Renal cortical epithelial cell (primary cell): ENCODE data around the gene AFM. TPM values are rescaled to one million over a fixed set of nuclear protein-coding genes. Genes with fewer than 3 reads are reported as not detected.
A peak's percentile ranks its signal among the peaks of the same experiment; 100 is the strongest.

ENCODE experiments used
- DNase-seq: peaks from one replicate; pipeline ENCODE4 v3.0.0-alpha.2; 2011; ENCODE audit warnings: low read depth
- total RNA-seq: library from RNA; depleted of rRNA; stranded (reverse); fragments of >200 nt; gene quantifications from 2 replicates; pipeline ENCODE4 v1.2.3, GENCODE V29; 2014

AFM gene
- not detected in 2 replicates for total RNA-seq

- peak; percentile 45 for DNase-seq
These were observed at the start of gene AFM for GRCh38 chr4:73481358-73481757. TSS of gene AFM (plus strand) at chr4:73481745. CDS start at chr4:73481776, 31 bp downstream.

- no peak for DNase-seq
These were observed 49.8 kb upstream of the AFM start for GRCh38 chr4:73431813-73432168.

GRCh38 chr4:73432169-73433000, 49.2 kb upstream of the AFM start:
- DNase-seq = no peak

GRCh38 chr4:73433140-73433539, 48.4 kb upstream of the AFM start:
- no peak for DNase-seq

- DNase-seq = peak; percentile 37
These were observed 47.2 kb upstream of the AFM start for GRCh38 chr4:73434311-73434710.

- DNase-seq = no peak
These were observed 45.6 kb upstream of the AFM start, which contains the start of gene AFP for GRCh38 chr4:73435984-73436383. TSS of gene AFP (plus strand) at chr4:73436221. CDS start at chr4:73436263, 42 bp downstream.

GRCh38 chr4:73436674-73437557, 44.6 kb upstream of the AFM start:
- DNase-seq = no peak

- no peak for DNase-seq
These were observed 44.0 kb upstream of the AFM start for GRCh38 chr4:73437558-73437956.

GRCh38 chr4:73438048-73438447, 43.5 kb upstream of the AFM start:
- no peak for DNase-seq

GRCh38 chr4:73438582-73439215, 42.8 kb upstream of the AFM start:
- no peak for DNase-seq

GRCh38 chr4:73439445-73439844, 42.1 kb upstream of the AFM start:
- no peak for DNase-seq

GRCh38 chr4:73439991-73440390, 41.6 kb upstream of the AFM start:
- no peak for DNase-seq

- no peak for DNase-seq
These were observed 40.9 kb upstream of the AFM start for GRCh38 chr4:73440653-73441052.

- DNase-seq = no peak
These were observed 39.3 kb upstream of the AFM start for GRCh38 chr4:73442275-73442674.

- DNase-seq = no peak
These were observed 38.3 kb upstream of the AFM start for GRCh38 chr4:73443224-73443623.

GRCh38 chr4:73445383-73446335, 35.9 kb upstream of the AFM start:
- no peak for DNase-seq

GRCh38 chr4:73446336-73446938, 35.1 kb upstream of the AFM start:
- peak; percentile 69 for DNase-seq

- DNase-seq = no peak
These were observed 33.9 kb upstream of the AFM start for GRCh38 chr4:73447671-73448070.

- DNase-seq = no peak
These were observed 32.9 kb upstream of the AFM start for GRCh38 chr4:73448448-73449203.
